Measurements from ENCODE around the gene CEP170B.

DNA sequence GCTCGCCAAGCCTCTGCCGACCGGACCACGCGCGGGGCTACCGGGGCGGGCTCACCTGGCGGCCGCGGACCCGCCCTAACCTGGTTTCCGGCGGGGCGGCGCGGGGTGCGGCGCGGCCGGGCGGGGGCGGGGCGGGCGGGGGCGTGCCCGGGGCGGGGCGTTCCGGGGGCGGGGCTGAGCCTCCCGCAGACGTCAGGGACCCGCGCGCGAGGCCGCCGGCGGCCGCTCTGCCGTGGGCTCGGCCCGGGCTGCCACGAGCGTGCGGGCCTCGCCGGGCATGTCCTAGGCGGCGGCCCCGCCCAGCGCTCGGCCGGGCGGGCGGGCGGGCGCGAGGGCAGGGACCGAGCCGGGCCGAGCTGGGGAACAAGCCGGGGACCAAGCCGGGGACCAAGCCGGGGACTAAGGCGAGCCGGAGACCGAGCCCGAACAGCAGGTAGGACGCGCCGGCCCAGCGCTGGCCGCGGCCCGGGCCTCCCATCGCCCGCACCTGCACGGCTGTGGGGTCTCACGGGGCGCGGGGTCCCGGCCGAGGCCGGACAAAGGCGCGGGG is at the start of gene CEP170B:
- TF ChIP-seq, protein P1, sequence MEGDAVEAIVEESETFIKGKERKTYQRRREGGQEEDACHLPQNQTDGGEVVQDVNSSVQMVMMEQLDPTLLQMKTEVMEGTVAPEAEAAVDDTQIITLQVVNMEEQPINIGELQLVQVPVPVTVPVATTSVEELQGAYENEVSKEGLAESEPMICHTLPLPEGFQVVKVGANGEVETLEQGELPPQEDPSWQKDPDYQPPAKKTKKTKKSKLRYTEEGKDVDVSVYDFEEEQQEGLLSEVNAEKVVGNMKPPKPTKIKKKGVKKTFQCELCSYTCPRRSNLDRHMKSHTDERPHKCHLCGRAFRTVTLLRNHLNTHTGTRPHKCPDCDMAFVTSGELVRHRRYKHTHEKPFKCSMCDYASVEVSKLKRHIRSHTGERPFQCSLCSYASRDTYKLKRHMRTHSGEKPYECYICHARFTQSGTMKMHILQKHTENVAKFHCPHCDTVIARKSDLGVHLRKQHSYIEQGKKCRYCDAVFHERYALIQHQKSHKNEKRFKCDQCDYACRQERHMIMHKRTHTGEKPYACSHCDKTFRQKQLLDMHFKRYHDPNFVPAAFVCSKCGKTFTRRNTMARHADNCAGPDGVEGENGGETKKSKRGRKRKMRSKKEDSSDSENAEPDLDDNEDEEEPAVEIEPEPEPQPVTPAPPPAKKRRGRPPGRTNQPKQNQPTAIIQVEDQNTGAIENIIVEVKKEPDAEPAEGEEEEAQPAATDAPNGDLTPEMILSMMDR (conservative IDR thresholded peaks at IDR 0.05; ENCODE audit: low read length), result no peak
- no peak for TF ChIP-seq EZH2phosphoT487 (IDR thresholded peaks at IDR 0.05; ENCODE audit: borderline replicate concordance)

Data from Loucy (cell line).